ENCODE measurements around the gene USP6. TPM values are rescaled to one million over a fixed set of nuclear protein-coding genes. Genes with fewer than 3 reads are reported as not detected.
"Not testable (repeated sequence)": the region's sequence is repeated elsewhere in the genome, so short reads cannot be mapped to it uniquely, and the experiment has no call there.

Gene USP6
- total RNA-seq, 4 donors from 2014 or later, result 0.26 to 0.97 (median 0.63) TPM

- intact Hi-C loops (cut with DNase I; ENCODE audit: low total_unique reads) (loop anchor here (5.0 kb wide), 1 partner anchor 119 kb away; no protein-coding TSS in a partner anchor), in situ Hi-C loops (cut with MboI; ENCODE audit: low sequenced_read_pairs in 4 of 4) (no loop called here)
- peaks cover 18 to 27% of the 10 kb centered on the region in 2 donors for H3K4me1 ChIP-seq
- peak overlapping the region; percentile 33 to 78 (median 68) for H3K4me3 ChIP-seq
- no peaks in the 10 kb centered on the region for H3K36me3 ChIP-seq
- no peaks in the 10 kb centered on the region for H3K9me3 ChIP-seq
- TF ChIP-seq CTCF (IDR thresholded peaks at IDR 0.05 in 4 of 5, conservative IDR thresholded peaks at IDR 0.05 in 1 of 5) (peak in 1 of 5 experiments; percentile 22), POLR2A (IDR thresholded peaks at IDR 0.05) (peak in 1 of 2 donors; percentile 37)
- peak in 1 of 2 donors; percentile 46 for DNase-seq
- peak overlapping the region; percentile 86 to 92 (median 88) for H3K27ac ChIP-seq
- ATAC-seq, result peak in 1 of 2 donors; percentile 13
- H3K27me3 ChIP-seq, result peaks cover 2 to 5% (median 4%) of the 10 kb centered on the region in 3 donors
Observed at GRCh38 chr17:5121186-5121841, 5.5 kb downstream of the USP6 start.

GRCh38 chr17:5122056-5122455 is 6.2 kb downstream of the USP6 start:
- peak overlapping the region; percentile 65 to 78 (median 74) for H3K4me3 ChIP-seq

GRCh38 chr17:5122586-5123342 is 6.9 kb downstream of the USP6 start:
- Histone ChIP-seq H3K4me3 (peak overlapping the region; percentile 65 to 78 (median 74)), H3K9me3 (no peaks in the 10 kb centered on the region), H3K4me1 (peaks cover 18 to 27% of the 10 kb centered on the region in 2 donors), H3K27ac (peak overlapping the region; percentile 86 to 92 (median 88)), H3K27me3 (no peaks in the 10 kb centered on the region), H3K36me3 (no peaks in the 10 kb centered on the region)
- peak; percentile 60 to 73 for ATAC-seq
- DNase-seq, result peak in 1 of 2 donors; percentile 47
- in situ Hi-C loops (cut with MboI; ENCODE audit: low sequenced_read_pairs in 4 of 4), result no loop called here
- intact Hi-C loops (cut with DNase I; ENCODE audit: low total_unique reads), result loop anchor here (5.0 kb wide), 1 partner anchor 120 kb away; no protein-coding TSS in a partner anchor
- peak; percentile 58 to 74 for TF ChIP-seq POLR2A (IDR thresholded peaks at IDR 0.05)
- no peak for TF ChIP-seq CTCF (IDR thresholded peaks at IDR 0.05 in 4 of 5, conservative IDR thresholded peaks at IDR 0.05 in 1 of 5)

More at GRCh38 chr17:5122056-5122455, 6.2 kb downstream of the USP6 start:
- H3K9me3 ChIP-seq; H3K27me3 ChIP-seq; H3K36me3 ChIP-seq; DNase-seq; in situ Hi-C loops (cut with MboI; ENCODE audit: low sequenced_read_pairs in 4 of 4): not testable (repeated sequence)
- Histone ChIP-seq H3K27ac (peak overlapping the region; percentile 86 to 92 (median 88)), H3K4me1 (peaks cover 18 to 27% of the 10 kb centered on the region in 2 donors)
- peak in 1 of 2 donors; percentile 6 for ATAC-seq
- intact Hi-C loops (cut with DNase I; ENCODE audit: low total_unique reads), result loop anchor here (5.0 kb wide), 1 partner anchor 120 kb away; no protein-coding TSS in a partner anchor

GRCh38 chr17:5123343-5124124 is 7.7 kb downstream of the USP6 start:
- no peaks in the 10 kb centered on the region for H3K36me3 ChIP-seq
- H3K4me3 ChIP-seq, result peak overlapping the region; percentile 65 to 78 (median 74)
- TF ChIP-seq CTCF (IDR thresholded peaks at IDR 0.05 in 4 of 5, conservative IDR thresholded peaks at IDR 0.05 in 1 of 5), result no peak
- no peak for TF ChIP-seq POLR2A (IDR thresholded peaks at IDR 0.05)
- in situ Hi-C loops (cut with MboI; ENCODE audit: low sequenced_read_pairs in 4 of 4), result no loop called here
- no peak for DNase-seq
- peaks cover 18 to 27% of the 10 kb centered on the region in 2 donors for H3K4me1 ChIP-seq
- peak; percentile 2 to 10 for ATAC-seq
- H3K27ac ChIP-seq, result peak overlapping the region; percentile 86 to 92 (median 88)
- H3K27me3 ChIP-seq, result no peaks in the 10 kb centered on the region
- intact Hi-C loops (cut with DNase I; ENCODE audit: low total_unique reads), result loop anchor here (5.0 kb wide), 1 partner anchor 121 kb away; no protein-coding TSS in a partner anchor
- no peaks in the 10 kb centered on the region for H3K9me3 ChIP-seq

- H3K9me3 ChIP-seq; H3K36me3 ChIP-seq; ATAC-seq; H3K4me3 ChIP-seq; H3K27me3 ChIP-seq; DNase-seq; in situ Hi-C loops (cut with MboI; ENCODE audit: low sequenced_read_pairs in 4 of 4): not testable (repeated sequence)
- intact Hi-C loops (cut with DNase I; ENCODE audit: low total_unique reads), result loop anchor here (5.0 kb wide), 1 partner anchor 122 kb away; no protein-coding TSS in a partner anchor
- peaks cover 18 to 27% of the 10 kb centered on the region in 2 donors for H3K4me1 ChIP-seq
- peak overlapping the region in 2 of 4 donors; percentile 88 for H3K27ac ChIP-seq
Observed at GRCh38 chr17:5124125-5124760, 8.4 kb downstream of the USP6 start.

- in situ Hi-C loops (cut with MboI; ENCODE audit: low sequenced_read_pairs in 4 of 4); ATAC-seq; H3K9me3 ChIP-seq; H3K27me3 ChIP-seq; H3K4me3 ChIP-seq; H3K36me3 ChIP-seq; DNase-seq: not testable (repeated sequence)
- Histone ChIP-seq H3K4me1 (peaks cover 17 to 24% of the 10 kb centered on the region in 2 donors), H3K27ac (peak overlapping the region in 1 of 4 donors; percentile 88)
- intact Hi-C loops (cut with DNase I; ENCODE audit: low total_unique reads), result loop anchor here (5.0 kb wide), 1 partner anchor 123 kb away; no protein-coding TSS in a partner anchor
Observed at GRCh38 chr17:5124896-5125295, 9.1 kb downstream of the USP6 start.
